B cell (primary cell): ENCODE measurements around the gene SPSB3. TPM values are rescaled to one million over a fixed set of nuclear protein-coding genes. Genes with fewer than 3 reads are reported as not detected.

Source experiments
- ATAC-seq: fragments of 200-7000 bp; cut with Tn5 transposase; one replicate; pipeline ENCODE4 v1.10.0; 2021; ENCODE audit warnings: low read depth, mild to moderate bottlenecking, moderate number of reproducible peaks, moderate library complexity
- CTCF ChIA-PET: fragments of 350-600 bp; sonication (Branson Sonifier 250); formaldehyde crosslinking; loops from one replicate; lab custom pipeline; 2021; ENCODE audit warnings: antibody characterized with exemption, inconsistent platforms; lab: Charles Lee
- POLR2A ChIA-PET: fragments of 350-600 bp; sonication (Branson Sonifier 250); formaldehyde crosslinking; loops from one replicate; lab custom pipeline; 2021; ENCODE audit warnings: antibody characterized with exemption; lab: Charles Lee
- DNase-seq: peaks from one replicate; pipeline ENCODE4 v3.0.0; 2013
- H2AFZ ChIP-seq: 2 replicates; pipeline ENCODE4 v1.6.1; 2012; ENCODE audit warnings: mild to moderate bottlenecking, low read depth, low read length; ENCODE audit not compliant: insufficient read depth, poor library complexity, severe bottlenecking
- H3K27ac ChIP-seq, 2 donors: 1 replicate in 1 of 2; 2 replicates in 1 of 2; pipeline ENCODE4 v1.5.1; 2012 to 2013; ENCODE audit warnings: low read length in 2 of 2, mild to moderate bottlenecking in 2 of 2, moderate library complexity in 1 of 2
- H3K27me3 ChIP-seq, 4 experiments: fragments of 200-600 bp in 1 of 4; sonication (generic) in 1 of 4; replicated peaks in 1 of 4; 1 replicate in 2 of 4; 2 replicates in 2 of 4; pipeline versions ENCODE4 v1.6.1 to v1.7.0; 2013 to 2016; ENCODE audit warnings: low read length in 3 of 4, mild to moderate bottlenecking in 2 of 4, mixed read lengths in 1 of 4, moderate library complexity in 1 of 4; ENCODE audit not compliant: insufficient read depth in 4 of 4, control insufficient read depth in 3 of 4; ENCODE audit errors: control extremely low read depth in 1 of 4
- H3K36me3 ChIP-seq, 2 experiments: replicated peaks in 1 of 2; 1 replicate in 1 of 2; 2 replicates in 1 of 2; pipeline versions ENCODE4 v1.6.1 to v1.7.1; 2013; ENCODE audit warnings: low read length in 1 of 2; ENCODE audit not compliant: insufficient read depth in 2 of 2, control insufficient read depth in 1 of 2; ENCODE audit errors: control extremely low read depth in 1 of 2, extremely low read depth in 1 of 2
- H3K4me1 ChIP-seq, 2 donors: fragments of 200-600 bp in 1 of 2; sonication (generic) in 1 of 2; 1 replicate in 1 of 2; 2 replicates in 1 of 2; pipeline versions ENCODE4 v1.5.1 to v1.6.1; 2013 to 2017; ENCODE audit warnings: low read length in 2 of 2; ENCODE audit not compliant: control insufficient read depth in 2 of 2, insufficient read depth in 2 of 2
- H3K4me2 ChIP-seq: replicated peaks from 2 replicates; pipeline ENCODE3; 2012; ENCODE audit warnings: mild to moderate bottlenecking, low read depth, low read length; ENCODE audit not compliant: poor library complexity, severe bottlenecking
- H3K4me3 ChIP-seq, 5 experiments: fragments of 200-600 bp in 1 of 5; sonication (generic) in 1 of 5; 1 replicate in 3 of 5; 2 replicates in 2 of 5; pipeline versions ENCODE4 v1.5.1 to v1.7.0; 2011 to 2016; ENCODE audit warnings: low read length in 4 of 5, mild to moderate bottlenecking in 4 of 5, low read depth in 2 of 5, control low read depth in 1 of 5, moderate library complexity in 1 of 5; ENCODE audit not compliant: insufficient read depth in 1 of 5; ENCODE audit errors: control extremely low read depth in 1 of 5, extremely low read depth in 1 of 5
- H3K79me2 ChIP-seq: fragments of 200-600 bp; sonication (generic); one replicate; pipeline ENCODE4 v1.6.0; 2016; ENCODE audit warnings: low read length; ENCODE audit not compliant: control insufficient read depth, insufficient read depth
- H3K9ac ChIP-seq: fragments of 200-600 bp; sonication (generic); 2 replicates; pipeline ENCODE4 v1.6.1; 2017; ENCODE audit warnings: mild to moderate bottlenecking, low read length, moderate library complexity
- H3K9me3 ChIP-seq, 3 donors: one replicate each; pipeline versions ENCODE4 v1.6.1 to v1.7.1; 2013; ENCODE audit warnings: low read length in 2 of 3; ENCODE audit not compliant: control insufficient read depth in 2 of 3, insufficient read depth in 1 of 3; ENCODE audit errors: control extremely low read depth in 1 of 3
- H4K20me1 ChIP-seq: 2 replicates; pipeline ENCODE4 v1.6.0; 2012; ENCODE audit warnings: mild to moderate bottlenecking, low read length; ENCODE audit not compliant: insufficient read depth, control insufficient read depth, poor library complexity, severe bottlenecking
- H3K27ac Mint-ChIP-seq: one replicate; pipeline ENCODE4 v1.8.0; 2021; ENCODE audit warnings: mixed read lengths
- H3K27me3 Mint-ChIP-seq: one replicate; pipeline ENCODE4 v1.8.0; 2021; ENCODE audit warnings: mixed read lengths
- H3K4me1 Mint-ChIP-seq: one replicate; pipeline ENCODE4 v1.8.0; 2021; ENCODE audit warnings: mixed read lengths
- H3K4me3 Mint-ChIP-seq: one replicate; pipeline ENCODE4 v1.8.0; 2021; ENCODE audit warnings: mixed read lengths
- H3K9me3 Mint-ChIP-seq: one replicate; pipeline ENCODE4 v1.8.0; 2022; ENCODE audit warnings: mixed read lengths; ENCODE audit not compliant: insufficient read depth
- EZH2 ChIP-seq: IDR thresholded peaks from 2 replicates; pipeline ENCODE4 v1.6.1; 2012; ENCODE audit warnings: borderline replicate concordance, low read depth, mild to moderate bottlenecking, moderate library complexity, low read length; ENCODE audit not compliant: insufficient read depth, poor library complexity, severe bottlenecking
- WGBS: methylation state at CpG from one replicate; pipeline ENCODE4 v1.1.5; 2013; ENCODE audit warnings: missing lambda C conversion rate; ENCODE audit not compliant: insufficient coverage; 5-methylcytosine and 5-hydroxymethylcytosine counted together
- intact Hi-C: fragments of 100-400 bp; cut with micrococcal nuclease; formaldehyde crosslinking; loops from one replicate; pipeline ENCODE4 v1.10.0; 2022
- polyA plus RNA-seq: library from polyadenylated mRNA; depleted of rRNA; stranded (reverse); fragments of >200 nt; gene quantifications from 2 replicates; pipeline ENCODE4 v1.2.3, GENCODE V29; 2012
- total RNA-seq, 2 donors: library from RNA; stranded (reverse); fragments of 120-200 nt in 1 of 2; gene quantifications; 1 replicate in 1 of 2; 2 replicates in 1 of 2; pipeline versions ENCODE4 v1.2.3 to v1.2.4, GENCODE V29; 2013 to 2022
- TF ChIP-seq, protein P1 (sequence below): fragments of 200-600 bp; IDR thresholded peaks from one replicate; pipeline ENCODE4 v1.8.0; 2022; ENCODE audit warnings: antibody characterized with exemption, mild to moderate bottlenecking

Gene SPSB3
- total and polyA plus RNA-seq, 2 donors (not counting 1 experiment from before 2014, with no cell fraction given), result 91.2 to 264 TPM

DNA sequence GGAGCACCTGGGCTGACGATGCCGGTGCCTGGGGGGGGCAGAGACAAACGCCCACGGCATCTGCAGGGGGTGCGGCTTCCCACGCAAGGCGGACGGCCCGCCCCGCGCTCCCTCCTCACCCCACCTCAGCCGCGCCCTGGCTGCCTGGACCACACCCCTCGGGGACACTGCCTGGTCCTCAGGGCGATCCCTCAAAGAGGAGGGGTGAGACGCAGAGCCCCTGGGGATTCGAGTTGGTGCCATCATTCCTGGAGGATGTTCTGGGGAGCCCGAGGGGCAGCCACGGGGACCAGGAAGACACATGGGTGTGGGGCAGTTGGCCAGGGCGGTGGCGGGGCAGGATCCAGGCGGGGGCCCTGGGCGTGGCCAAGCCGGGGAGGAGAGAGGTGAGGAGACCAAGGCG is 7.3 kb upstream of the SPSB3 start:
- Mint-ChIP-seq H3K27ac (no peak overlapping the region), H3K4me3 (no peak overlapping the region), H3K4me1 (peaks cover 2% of the 10 kb centered on the region), H3K9me3 (no peaks in the 10 kb centered on the region), H3K27me3 (no peaks in the 10 kb centered on the region)
- no peaks in the 10 kb centered on the region for H3K27me3 ChIP-seq
- peaks cover 55% of the 10 kb centered on the region for H3K79me2 ChIP-seq
- H3K4me2 ChIP-seq, result no peak overlapping the region
- H2AFZ ChIP-seq, result no peak overlapping the region
- peaks cover 44% of the 10 kb centered on the region for H4K20me1 ChIP-seq
- TF ChIP-seq, protein P1, sequence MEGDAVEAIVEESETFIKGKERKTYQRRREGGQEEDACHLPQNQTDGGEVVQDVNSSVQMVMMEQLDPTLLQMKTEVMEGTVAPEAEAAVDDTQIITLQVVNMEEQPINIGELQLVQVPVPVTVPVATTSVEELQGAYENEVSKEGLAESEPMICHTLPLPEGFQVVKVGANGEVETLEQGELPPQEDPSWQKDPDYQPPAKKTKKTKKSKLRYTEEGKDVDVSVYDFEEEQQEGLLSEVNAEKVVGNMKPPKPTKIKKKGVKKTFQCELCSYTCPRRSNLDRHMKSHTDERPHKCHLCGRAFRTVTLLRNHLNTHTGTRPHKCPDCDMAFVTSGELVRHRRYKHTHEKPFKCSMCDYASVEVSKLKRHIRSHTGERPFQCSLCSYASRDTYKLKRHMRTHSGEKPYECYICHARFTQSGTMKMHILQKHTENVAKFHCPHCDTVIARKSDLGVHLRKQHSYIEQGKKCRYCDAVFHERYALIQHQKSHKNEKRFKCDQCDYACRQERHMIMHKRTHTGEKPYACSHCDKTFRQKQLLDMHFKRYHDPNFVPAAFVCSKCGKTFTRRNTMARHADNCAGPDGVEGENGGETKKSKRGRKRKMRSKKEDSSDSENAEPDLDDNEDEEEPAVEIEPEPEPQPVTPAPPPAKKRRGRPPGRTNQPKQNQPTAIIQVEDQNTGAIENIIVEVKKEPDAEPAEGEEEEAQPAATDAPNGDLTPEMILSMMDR, result no peak
- no peak for TF ChIP-seq EZH2
- WGBS, result 91% methylated on average over 13 of the region's 25 CpGs
- intact Hi-C loops, result no loop called here
- no peak overlapping the region for H3K27ac ChIP-seq
- ATAC-seq (no peak), DNase-seq (no peak)
- no peaks in the 10 kb centered on the region for H3K4me1 ChIP-seq
- peaks cover 0 to 33% of the 10 kb centered on the region in 2 experiments for H3K36me3 ChIP-seq
- H3K4me3 ChIP-seq, result no peak overlapping the region
- H3K9ac ChIP-seq, result no peak overlapping the region
- CTCF ChIA-PET, result no interaction called here
- no peaks in the 10 kb centered on the region for H3K9me3 ChIP-seq
- POLR2A ChIA-PET, result interaction anchor here (0.5 kb wide), 1 partner anchor 246 kb away, joined by 9 read pairs; no protein-coding TSS in a partner anchor

DNA sequence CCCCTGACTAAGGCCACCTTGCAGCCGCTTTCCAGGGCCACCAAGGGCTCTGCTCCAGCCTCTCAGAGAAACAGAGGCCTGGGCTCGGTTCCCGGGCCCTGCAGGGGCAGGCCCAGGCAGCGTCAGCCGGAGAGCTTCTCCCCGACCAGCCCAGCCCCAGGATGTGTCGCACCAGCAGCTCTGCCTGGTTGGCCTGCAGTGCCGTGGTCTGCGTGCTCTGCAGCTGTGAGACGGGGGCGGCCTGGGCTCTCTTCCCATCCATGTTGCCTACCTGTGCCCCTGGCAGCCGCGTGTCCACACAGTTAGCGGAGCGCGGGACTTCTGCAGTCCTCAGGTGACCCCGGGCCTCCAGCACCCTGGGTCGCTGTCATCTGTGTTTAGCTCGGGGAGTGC is 6.3 kb upstream of the SPSB3 start:
- Mint-ChIP-seq H3K4me3 (no peak overlapping the region), H3K27ac (no peak overlapping the region), H3K9me3 (no peaks in the 10 kb centered on the region), H3K27me3 (no peaks in the 10 kb centered on the region), H3K4me1 (peaks cover 2% of the 10 kb centered on the region)
- no peak for DNase-seq
- no peaks in the 10 kb centered on the region for H3K27me3 ChIP-seq
- ATAC-seq, result no peak
- peaks cover 52% of the 10 kb centered on the region for H4K20me1 ChIP-seq
- no peak overlapping the region for H3K4me3 ChIP-seq
- WGBS, result 90% methylated on average over 19 of the region's 19 CpGs
- POLR2A ChIA-PET, result no interaction called here
- CTCF ChIA-PET, result no interaction called here
- H3K9me3 ChIP-seq, result no peaks in the 10 kb centered on the region
- TF ChIP-seq, protein P1, result no peak
- no peak for TF ChIP-seq EZH2
- peaks cover 0 to 33% of the 10 kb centered on the region in 2 experiments for H3K36me3 ChIP-seq
- H3K79me2 ChIP-seq, result peaks cover 63% of the 10 kb centered on the region
- H3K4me2 ChIP-seq, result no peak overlapping the region
- no peak overlapping the region for H3K27ac ChIP-seq
- no peak overlapping the region for H3K9ac ChIP-seq
- intact Hi-C loops, result no loop called here
- H3K4me1 ChIP-seq, result peaks cover 0 to 6% of the 10 kb centered on the region in 2 donors
- H2AFZ ChIP-seq, result no peak overlapping the region
